ENCODE measurements around the gene SLC8A1. TPM values are rescaled to one million over a fixed set of nuclear protein-coding genes. Genes with fewer than 3 reads are reported as not detected.

Gene SLC8A1
- total and polyA plus RNA-seq, 10 of the 15 experiments (the other 5 are each of a cell fraction or from before 2014, with no cell fraction given) = under 0.01 to 1.2 (median 0.01) TPM; not detected in 3

DNA sequence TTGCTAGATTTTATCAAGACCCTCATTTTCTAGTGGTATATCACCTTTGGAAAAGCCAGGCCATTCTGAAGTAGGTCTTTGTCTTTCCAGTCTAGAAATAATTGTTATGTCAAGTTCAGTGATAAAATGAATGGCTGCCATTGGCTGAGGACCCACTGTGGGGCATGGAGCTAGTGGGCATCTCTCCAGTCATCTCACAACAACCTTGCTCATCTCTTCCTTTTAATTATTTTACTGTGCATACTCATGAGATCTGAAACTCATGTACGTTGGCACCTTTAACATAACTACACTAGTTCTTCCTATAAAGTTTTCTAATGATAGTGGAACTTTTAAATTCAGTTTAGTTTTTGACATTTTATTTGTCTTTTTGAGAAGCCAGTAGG lies 240.9 kb downstream of the SLC8A1 start:
- no peaks in the 10 kb centered on the region for H3K27me3 ChIP-seq (replicated peaks in 1 of 2; ENCODE audit: control insufficient read depth in 2 of 2, insufficient read depth in 2 of 2, low read length in 1 of 2)
- BruUV-seq (replicated peaks) = no TSS peak
- no peaks in the 10 kb centered on the region for H3K79me2 ChIP-seq (ENCODE audit: control insufficient read depth, insufficient read depth, low read length)
- no peak overlapping the region for H2AFZ ChIP-seq (ENCODE audit: control insufficient read depth, low read depth, low read length)
- no peaks in the 10 kb centered on the region for H3K9me3 ChIP-seq (replicated peaks; ENCODE audit: control insufficient read depth, insufficient read depth, low read length)
- TF ChIP-seq NR2C2 (IDR thresholded peaks at IDR 0.05; ENCODE audit: borderline replicate concordance, control insufficient read depth, insufficient read length, low read depth) (no peak), ZNF687 (IDR thresholded peaks at IDR 0.05) (no peak), TARDBP (IDR thresholded peaks at IDR 0.05; ENCODE audit: borderline replicate concordance) (no peak), TCF3 (IDR thresholded peaks at IDR 0.05; ENCODE audit: borderline replicate concordance, insufficient read depth, low read depth, low read length) (no peak), ZSCAN29 (IDR thresholded peaks at IDR 0.05) (no peak), NFYA (IDR thresholded peaks at IDR 0.05; ENCODE audit: borderline replicate concordance, low read depth, low read length) (no peak), PAX5 (IDR thresholded peaks at IDR 0.05; ENCODE audit: borderline replicate concordance, low read depth, low read length) (no peak)
- H3K27ac ChIP-seq (ENCODE audit: control insufficient read depth, insufficient read depth) = no peak overlapping the region
- SMC1A ChIA-PET (ENCODE audit: uncharacterized antibody, unreplicated experiment) = no interaction called here
- H3K4me2 ChIP-seq (ENCODE audit: control insufficient read depth, insufficient read depth) = no peak overlapping the region
- H3K9ac ChIP-seq (ENCODE audit: control insufficient read depth, insufficient read depth, low read length) = no peak overlapping the region
- intact Hi-C loops (cut with micrococcal nuclease; ENCODE audit: unreplicated experiment) = loop anchor here (10.0 kb wide), 1 partner anchor 344 kb away; no protein-coding TSS in a partner anchor
- DNase-seq (ENCODE audit: low read depth, low spot score) (no peak), ATAC-seq (no peak), FAIRE-seq (no peak)
- CTCF ChIA-PET = no interaction called here
- H3K36me3 ChIP-seq (ENCODE audit: control insufficient read depth in 2 of 2, insufficient read depth in 2 of 2, low read length in 1 of 2) = no peaks in the 10 kb centered on the region
- RAD21 ChIA-PET (ENCODE audit: unreplicated experiment) = no interaction called here
- in situ Hi-C loops (cut with MboI) = no loop called here
- no peak overlapping the region for H3K4me3 ChIP-seq
- POLR2A ChIA-PET = no interaction called here
- 0% methylated on average over 1 of the region's 1 CpG for WGBS (ENCODE audit: insufficient coverage, insufficient replicate concordance, low lambda C conversion rate, missing lambda C conversion rate)
- H3K4me1 ChIP-seq (ENCODE audit: control insufficient read depth, insufficient read depth, low read length) = no peaks in the 10 kb centered on the region
- H4K20me1 ChIP-seq (ENCODE audit: control insufficient read depth, insufficient read depth) = no peaks in the 10 kb centered on the region

All from GM12878 (cell line).